Esophagus mucosa (tissue), 1 donor: ENCODE data around the gene POLR2C. TPM values are rescaled to one million over a fixed set of nuclear protein-coding genes. Genes with fewer than 3 reads are reported as not detected.

ENCODE experiments used
- ATAC-seq: fragments of 200-7000 bp; cut with Tn5 transposase; one replicate; pipeline ENCODE4 v1.9.1; 2020
- total RNA-seq: library from RNA; stranded (reverse); gene quantifications from one replicate; pipeline ENCODE4 v1.2.4, GENCODE V29; 2023
- donor health status: DM: yes; HTN: yes; CAD: no.

POLR2C gene
- total RNA-seq, 1 donor from 2014 or later, result 32.0 TPM

GRCh38 chr16:57452021-57452420 is 10.5 kb upstream of the POLR2C start:
- no peak for ATAC-seq

- ATAC-seq, result peak; percentile 52
These were observed 491 bp downstream of the POLR2C start for GRCh38 chr16:57462978-57463362.

DNA sequence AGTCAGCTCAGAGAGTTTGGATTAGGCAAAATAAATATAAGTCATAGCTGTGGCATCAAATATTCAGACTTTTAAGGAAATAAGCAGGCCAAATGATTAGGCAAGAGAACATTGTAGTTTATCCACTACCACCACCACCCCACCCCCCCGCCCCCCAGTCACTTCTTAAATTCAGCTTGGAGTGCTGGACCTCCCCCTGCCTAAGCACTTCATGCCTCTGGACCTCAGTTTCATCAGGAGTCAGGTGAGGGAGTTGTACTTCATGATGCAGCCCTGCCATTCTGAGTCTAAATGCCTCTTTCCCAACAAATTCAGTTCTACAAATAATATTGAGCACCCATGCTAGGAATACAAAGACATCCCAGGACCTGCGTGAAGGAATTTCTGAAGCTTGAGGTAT is 2.0 kb downstream of the POLR2C start:
- ATAC-seq, result no peak

DNA sequence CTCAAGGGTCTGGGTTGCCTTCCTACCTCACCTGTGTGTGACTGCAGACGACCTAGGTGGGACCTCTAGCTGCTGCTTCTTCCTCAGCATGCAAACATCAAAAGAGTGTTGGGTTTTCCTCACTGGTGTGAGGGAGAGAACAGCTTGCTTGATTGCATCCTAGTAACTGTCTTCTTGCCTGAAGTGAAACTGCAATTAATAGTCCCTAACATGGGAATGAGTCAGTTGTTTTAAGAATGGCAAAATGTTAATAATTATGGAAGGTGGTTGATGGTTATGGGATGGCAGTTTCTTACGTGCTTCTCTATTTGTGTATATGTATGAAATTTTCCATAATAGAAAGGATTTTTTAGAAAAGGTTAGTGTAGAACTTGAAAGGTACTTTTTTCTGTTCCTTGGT is 5.9 kb downstream of the POLR2C start:
- ATAC-seq, result no peak

GRCh38 chr16:57469046-57469445 is 6.6 kb downstream of the POLR2C start:
- no peak for ATAC-seq

DNA sequence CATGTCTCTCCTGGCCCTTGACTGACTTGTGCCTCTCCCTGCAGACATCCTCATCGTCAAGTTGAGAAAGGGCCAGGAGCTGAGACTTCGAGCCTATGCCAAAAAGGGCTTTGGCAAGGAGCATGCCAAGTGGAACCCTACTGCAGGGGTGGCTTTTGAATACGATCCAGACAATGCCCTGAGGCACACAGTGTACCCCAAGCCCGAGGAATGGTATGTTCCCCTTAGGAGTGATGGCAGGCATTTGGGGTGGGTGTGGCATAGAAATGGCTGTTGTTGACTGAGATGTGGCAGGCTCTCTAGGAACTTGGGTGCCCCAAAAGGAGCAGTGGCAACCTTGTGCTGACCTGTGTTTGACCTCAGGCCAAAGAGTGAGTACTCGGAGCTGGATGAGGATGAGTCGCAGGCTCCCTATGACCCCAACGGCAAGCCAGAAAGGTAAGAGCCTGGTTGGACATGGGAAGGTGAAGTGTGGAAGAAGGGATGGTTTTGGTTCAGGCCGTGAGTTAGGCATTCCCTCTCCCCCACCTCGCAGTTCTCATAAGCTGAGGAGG is 7.5 kb downstream of the POLR2C start:
- peak; percentile 24 for ATAC-seq

DNA sequence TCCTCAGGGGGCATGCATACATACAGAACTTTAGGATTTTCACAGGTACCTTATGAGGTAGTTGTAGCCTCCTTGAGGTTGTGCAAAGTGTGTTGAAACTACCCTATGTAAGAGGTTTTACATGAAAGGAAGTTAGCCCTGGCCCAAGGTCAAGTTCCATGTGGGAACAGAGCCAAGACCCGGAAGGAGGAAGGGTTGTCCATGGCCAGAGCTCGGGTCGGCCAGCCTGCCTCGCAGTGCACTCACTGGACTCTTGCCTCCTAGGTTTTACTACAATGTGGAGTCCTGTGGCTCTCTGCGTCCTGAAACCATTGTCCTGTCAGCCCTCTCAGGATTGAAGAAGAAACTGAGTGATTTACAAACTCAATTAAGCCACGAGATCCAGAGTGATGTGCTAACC is 8.2 kb downstream of the POLR2C start:
- ATAC-seq, result no peak

DNA sequence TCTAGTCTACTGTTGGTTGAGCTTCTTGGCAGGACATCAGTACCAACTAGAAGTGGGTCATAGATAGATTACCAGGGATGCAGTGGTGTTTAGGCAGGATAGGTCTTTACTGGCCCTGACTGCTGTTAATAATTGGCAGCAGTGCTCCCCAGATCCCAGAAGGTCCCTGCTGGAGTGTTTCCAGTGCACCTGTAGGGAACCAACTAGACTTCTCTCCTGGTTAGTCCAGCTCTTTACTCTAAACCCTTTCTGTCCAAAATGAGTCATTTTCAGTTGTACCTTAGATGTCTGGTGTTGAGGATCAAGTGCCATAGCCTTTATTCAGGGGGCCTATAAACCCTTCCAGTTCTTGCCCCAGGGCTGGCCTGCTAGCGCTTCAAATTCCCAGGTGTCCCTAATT is 8.7 kb downstream of the POLR2C start:
- ATAC-seq, result no peak

DNA sequence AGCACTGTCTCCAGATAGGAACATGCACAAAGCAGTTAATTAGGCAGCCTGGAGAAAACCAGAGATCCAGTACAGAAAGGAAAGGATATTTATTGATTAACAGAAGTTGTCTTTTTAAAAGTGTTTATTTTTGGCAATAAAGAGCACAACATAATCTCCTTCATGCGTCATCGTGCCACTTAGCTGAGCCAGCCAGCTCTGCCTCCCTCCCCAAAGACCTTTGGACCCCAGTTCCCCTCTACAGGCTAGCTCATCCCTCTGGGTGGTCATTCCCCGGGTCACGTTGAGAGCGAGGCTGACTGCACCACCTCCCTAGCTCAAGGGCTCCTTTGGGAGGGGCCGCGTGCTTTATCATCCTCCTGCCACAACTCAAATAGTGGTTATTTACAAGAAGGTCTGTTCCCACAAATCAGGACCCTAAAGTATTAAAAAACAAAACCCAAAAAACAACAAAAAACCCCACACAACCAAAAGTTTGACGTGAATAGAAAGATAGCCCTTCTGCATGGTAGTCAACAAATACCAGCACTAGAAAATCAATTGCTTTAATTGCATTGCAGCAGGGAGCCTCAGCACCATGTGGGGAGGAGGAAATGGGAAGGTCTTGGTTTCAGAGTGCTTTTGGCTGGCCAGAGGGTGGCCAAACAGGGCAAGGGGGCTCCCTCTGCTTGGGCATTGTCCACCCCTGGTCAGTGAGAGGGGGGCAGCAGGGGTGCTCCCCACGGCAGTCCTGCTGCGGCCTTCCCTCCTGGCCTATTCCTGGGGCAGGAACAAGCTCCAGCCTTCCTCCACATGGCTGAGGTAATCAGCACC is 9.6 kb downstream of the POLR2C start:
- no peak for ATAC-seq

DNA sequence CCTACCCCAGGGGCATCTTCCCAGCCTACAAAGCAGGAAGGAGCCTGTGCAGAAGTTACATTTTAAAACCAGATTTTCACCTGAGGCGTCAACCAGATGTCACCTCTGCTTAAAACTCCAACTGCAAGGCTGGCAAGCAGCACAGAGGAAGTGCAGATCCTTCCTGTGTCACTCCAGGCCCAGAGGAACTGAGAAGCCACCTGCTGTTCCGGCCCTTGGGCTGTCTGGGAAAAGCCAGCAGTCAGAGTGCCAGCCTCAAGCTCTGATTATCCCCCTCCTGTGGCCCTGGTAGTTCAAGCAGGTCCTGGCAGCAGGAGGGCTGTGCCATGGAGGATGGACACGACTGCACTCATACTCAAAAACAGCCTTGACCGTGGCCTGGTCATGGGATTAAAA is 10.2 kb downstream of the POLR2C start:
- no peak for ATAC-seq

GRCh38 chr16:57473176-57473840 is 10.8 kb downstream of the POLR2C start:
- ATAC-seq, result no peak

GRCh38 chr16:57473906-57474305 is 11.4 kb downstream of the POLR2C start:
- no peak for ATAC-seq

DNA sequence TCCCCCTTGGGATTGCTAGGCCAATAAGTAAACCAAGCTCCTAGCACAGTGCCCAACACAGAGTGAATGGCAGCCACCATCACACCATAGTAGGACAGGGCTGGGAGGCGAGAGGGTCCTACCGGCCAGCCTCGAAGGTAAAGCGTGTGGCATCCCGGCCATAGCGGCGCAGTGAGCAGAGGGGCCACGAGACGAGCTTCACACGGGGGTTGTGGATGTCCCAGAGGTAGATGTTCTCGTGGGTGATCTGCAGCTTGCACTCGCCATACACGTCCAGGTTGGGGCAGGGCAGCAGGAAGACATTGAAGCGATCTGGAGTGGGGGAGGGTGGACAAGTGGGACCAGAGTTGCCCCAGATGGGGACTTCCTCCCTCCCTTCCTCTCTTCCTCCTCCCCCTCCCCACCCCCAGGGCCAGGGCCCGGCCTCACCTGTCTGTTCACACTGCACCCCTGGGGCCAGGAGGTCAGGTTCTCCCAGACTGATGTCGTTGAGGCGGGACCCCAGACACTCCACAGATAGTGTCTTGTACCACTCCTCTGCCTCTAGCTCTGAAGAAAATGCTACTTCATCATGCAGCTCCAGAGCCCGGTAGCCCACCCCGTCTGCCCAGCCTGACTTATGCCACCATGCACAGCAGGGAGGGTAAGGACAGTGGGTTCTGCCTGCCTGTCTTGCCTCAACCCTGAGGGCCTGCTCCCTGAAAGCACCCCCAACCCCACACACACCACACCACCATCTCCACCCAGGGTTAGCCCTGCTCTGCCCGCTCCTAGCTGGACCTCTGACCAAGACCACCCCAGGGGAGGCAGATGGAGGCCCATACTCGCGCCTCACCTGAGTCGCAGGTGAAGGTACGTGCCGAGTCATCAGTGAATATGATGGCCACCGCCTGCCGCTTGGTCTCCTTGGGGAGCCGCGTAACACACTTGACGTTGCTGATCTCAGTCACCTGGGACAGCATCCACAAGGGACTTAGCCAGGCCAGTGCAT is 12.5 kb downstream of the POLR2C start:
- ATAC-seq, result no peak

DNA sequence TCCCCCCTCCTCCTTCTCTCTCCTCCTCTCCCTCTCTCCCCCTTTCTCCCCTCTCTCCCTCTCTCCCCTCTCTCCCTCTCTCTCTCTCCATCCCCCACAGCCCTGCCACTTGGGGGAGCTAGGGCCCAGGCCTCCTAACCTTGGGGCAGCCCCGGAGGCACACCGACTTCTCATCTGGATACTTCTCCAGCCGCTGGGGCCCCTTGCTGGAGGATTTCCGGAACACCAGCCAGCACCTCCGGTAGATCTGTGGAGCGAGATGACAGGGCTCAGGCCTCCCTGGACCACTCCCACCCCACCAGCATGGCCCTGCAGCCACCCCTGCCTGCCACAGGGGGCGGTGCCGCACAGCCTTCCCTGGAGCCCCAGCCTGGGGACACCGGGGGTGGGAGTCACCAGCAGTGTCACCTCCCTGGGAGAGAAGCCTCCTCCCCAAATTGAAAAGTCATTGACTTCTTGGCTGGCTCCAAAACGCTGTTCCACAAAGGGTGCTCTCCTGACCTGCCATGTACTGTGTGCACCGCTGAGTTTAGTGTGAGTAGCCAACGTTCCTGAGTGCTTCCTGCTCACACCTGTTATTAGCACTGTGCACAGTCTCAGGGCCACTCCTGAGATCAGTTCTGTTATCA is 13.3 kb downstream of the POLR2C start:
- peak; percentile 41 for ATAC-seq

DNA sequence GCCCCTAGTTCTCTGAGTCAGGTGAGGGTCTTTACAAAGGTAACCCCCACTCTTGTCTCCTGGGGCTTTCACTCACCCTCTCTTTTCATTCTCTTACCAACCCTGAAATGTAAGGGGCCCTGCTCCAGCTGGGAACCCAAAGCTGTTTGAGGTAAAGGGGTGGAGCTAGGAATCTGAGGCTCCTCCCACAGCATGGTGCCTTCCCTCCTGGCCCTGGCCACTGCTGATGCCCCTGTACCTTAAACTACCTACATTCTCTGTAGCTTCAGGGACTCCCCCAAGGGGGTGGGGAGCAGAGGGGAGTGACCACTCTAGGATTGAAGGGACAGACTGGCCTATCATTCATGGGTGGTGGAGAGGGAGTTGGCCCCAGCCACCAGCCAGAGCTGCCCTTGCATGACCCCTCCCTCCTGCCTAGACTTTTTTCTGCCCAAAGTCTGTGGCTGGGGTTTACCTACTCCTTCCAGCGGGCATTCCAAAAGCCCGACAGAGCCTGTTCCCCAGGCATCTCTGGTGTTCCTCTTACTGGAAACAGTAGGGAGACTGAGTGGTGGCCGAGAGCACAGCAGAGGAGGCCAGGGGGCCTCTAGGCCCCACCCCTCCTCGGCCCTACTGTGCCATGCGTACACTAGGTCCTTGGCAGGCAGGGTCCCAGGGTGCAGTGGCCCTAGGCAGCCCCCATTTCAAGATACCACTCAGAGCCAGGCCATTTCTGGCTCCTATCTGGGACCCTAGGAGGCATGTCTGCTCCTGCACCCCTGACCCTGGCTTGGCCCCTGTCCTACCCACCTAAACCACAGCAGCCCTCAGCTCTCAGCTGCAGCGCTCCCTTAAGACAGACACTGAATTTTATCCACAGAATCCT is 14.3 kb downstream of the POLR2C start:
- ATAC-seq, result no peak

GRCh38 chr16:57477531-57478202 is 15.2 kb downstream of the POLR2C start:
- ATAC-seq, result no peak

GRCh38 chr16:57478396-57479204 is 16.1 kb downstream of the POLR2C start:
- ATAC-seq, result no peak

- ATAC-seq, result no peak
These were observed 16.9 kb downstream of the POLR2C start for GRCh38 chr16:57479205-57479975.
